ENCODE results near the gene GPR155.

DNA sequence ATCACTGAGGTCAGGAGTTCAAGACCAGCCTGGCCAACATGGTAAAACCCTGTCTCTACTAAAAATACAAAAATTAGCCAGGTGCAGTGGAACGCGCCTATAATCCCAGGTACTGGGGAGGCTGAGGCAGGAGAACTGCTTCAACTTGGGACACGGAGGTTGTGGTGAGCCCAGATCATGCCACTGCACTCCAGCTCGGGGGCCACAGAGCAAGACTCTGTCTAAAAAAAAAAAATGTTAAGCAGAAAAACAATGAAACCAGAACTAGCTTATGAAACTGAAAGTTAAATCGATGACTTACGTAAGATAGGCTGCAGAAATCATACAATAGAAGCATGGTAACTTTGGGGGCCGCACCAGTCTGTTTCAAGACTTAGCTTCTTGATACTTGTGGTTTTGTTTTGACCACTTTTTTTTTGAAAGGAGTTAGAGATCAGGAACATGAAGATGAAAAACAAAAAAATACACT is 6.2 kb upstream of the GPR155 start:
- TF ChIP-seq, protein P1, sequence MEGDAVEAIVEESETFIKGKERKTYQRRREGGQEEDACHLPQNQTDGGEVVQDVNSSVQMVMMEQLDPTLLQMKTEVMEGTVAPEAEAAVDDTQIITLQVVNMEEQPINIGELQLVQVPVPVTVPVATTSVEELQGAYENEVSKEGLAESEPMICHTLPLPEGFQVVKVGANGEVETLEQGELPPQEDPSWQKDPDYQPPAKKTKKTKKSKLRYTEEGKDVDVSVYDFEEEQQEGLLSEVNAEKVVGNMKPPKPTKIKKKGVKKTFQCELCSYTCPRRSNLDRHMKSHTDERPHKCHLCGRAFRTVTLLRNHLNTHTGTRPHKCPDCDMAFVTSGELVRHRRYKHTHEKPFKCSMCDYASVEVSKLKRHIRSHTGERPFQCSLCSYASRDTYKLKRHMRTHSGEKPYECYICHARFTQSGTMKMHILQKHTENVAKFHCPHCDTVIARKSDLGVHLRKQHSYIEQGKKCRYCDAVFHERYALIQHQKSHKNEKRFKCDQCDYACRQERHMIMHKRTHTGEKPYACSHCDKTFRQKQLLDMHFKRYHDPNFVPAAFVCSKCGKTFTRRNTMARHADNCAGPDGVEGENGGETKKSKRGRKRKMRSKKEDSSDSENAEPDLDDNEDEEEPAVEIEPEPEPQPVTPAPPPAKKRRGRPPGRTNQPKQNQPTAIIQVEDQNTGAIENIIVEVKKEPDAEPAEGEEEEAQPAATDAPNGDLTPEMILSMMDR (optimal IDR thresholded peaks at IDR 0.05 in 1 of 3, IDR thresholded peaks at IDR 0.05 in 1 of 3, conservative IDR thresholded peaks at IDR 0.05 in 1 of 3; ENCODE audit: extremely low read depth in 1 of 3, insufficient read depth in 2 of 3, low read length in 3 of 3) = no peak
- TF ChIP-seq EZH2 (IDR thresholded peaks at IDR 0.05; ENCODE audit: low read length) = no peak

All from keratinocyte (primary cell).